Measurements from ENCODE around the gene RNF32.

DNA sequence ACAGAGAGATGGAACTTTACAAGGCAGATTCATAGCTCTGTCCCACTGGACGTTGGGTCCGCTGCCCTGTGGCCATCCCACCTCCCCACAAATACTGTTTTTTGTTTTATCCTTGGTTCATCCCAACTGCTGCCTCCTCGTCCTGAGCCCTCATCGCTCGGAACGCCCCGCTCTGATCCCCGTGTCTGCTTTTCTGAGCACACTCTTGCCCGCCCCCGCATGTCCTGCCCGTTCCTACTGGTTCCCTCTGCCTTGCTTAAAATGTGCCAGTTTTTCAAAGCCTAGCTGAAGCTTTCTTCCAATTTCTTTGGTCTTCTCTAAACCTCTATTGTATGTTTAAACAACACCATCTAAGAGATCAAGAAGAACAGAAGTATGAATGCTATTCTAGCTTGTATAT is 19.4 kb downstream of the RNF32 start:
- TF ChIP-seq, protein P1, sequence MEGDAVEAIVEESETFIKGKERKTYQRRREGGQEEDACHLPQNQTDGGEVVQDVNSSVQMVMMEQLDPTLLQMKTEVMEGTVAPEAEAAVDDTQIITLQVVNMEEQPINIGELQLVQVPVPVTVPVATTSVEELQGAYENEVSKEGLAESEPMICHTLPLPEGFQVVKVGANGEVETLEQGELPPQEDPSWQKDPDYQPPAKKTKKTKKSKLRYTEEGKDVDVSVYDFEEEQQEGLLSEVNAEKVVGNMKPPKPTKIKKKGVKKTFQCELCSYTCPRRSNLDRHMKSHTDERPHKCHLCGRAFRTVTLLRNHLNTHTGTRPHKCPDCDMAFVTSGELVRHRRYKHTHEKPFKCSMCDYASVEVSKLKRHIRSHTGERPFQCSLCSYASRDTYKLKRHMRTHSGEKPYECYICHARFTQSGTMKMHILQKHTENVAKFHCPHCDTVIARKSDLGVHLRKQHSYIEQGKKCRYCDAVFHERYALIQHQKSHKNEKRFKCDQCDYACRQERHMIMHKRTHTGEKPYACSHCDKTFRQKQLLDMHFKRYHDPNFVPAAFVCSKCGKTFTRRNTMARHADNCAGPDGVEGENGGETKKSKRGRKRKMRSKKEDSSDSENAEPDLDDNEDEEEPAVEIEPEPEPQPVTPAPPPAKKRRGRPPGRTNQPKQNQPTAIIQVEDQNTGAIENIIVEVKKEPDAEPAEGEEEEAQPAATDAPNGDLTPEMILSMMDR (IDR thresholded peaks at IDR 0.05; ENCODE audit: insufficient read depth, low read depth, low read length): no peak
- TF ChIP-seq EZH2 (IDR thresholded peaks at IDR 0.05; ENCODE audit: insufficient read depth, low read length): no peak
